HEK293T (cell line): ENCODE data around the gene BRD4.
A peak's percentile ranks its signal among the peaks of the same experiment; 100 is the strongest.

Experiments
- CTCF ChIA-PET: fragments of 350-600 bp; formaldehyde crosslinking; extraction: SDS; loops from one replicate; lab custom pipeline; 2021; ENCODE audit warnings: antibody characterized with exemption, inconsistent platforms; lab: Yijun Ruan, JAX
- POLR2A ChIA-PET: fragments of 350-600 bp; formaldehyde crosslinking; extraction: SDS; loops from one replicate; lab custom pipeline; 2020; ENCODE audit warnings: antibody characterized with exemption, inconsistent platforms; lab: Yijun Ruan, JAX
- DNase-seq: peaks from one replicate; pipeline ENCODE4 v3.0.0; 2012; ENCODE audit warnings: mixed read lengths; ENCODE audit errors: extremely low spot score
- ARNT ChIP-seq: fragments of 450-650 bp; IDR thresholded peaks from 2 replicates; pipeline ENCODE4 v1.6.1; 2017; ENCODE audit warnings: mild to moderate bottlenecking
- BHLHE40 ChIP-seq: fragments of 450-650 bp; IDR thresholded peaks from 2 replicates; pipeline ENCODE4 v1.6.1; 2016; ENCODE audit warnings: mild to moderate bottlenecking, moderate library complexity, borderline replicate concordance
- CTBP1 ChIP-seq: fragments of 450-650 bp; IDR thresholded peaks from 2 replicates; pipeline ENCODE4 v1.6.1; 2016; ENCODE audit warnings: borderline replicate concordance
- ELF4 ChIP-seq: fragments of 450-650 bp; IDR thresholded peaks from 2 replicates; pipeline ENCODE4 v1.6.1; 2017; ENCODE audit warnings: antibody characterized with exemption
- FOXA1 ChIP-seq: fragments of 450-650 bp; IDR thresholded peaks from 2 replicates; pipeline ENCODE4 v1.6.1; 2016; ENCODE audit warnings: mild to moderate bottlenecking
- FOXK2 ChIP-seq: fragments of 450-650 bp; IDR thresholded peaks from 2 replicates; pipeline ENCODE4 v1.6.1; 2016; ENCODE audit warnings: mild to moderate bottlenecking
- FOXM1 ChIP-seq: fragments of 450-650 bp; IDR thresholded peaks from 2 replicates; pipeline ENCODE4 v1.6.1; 2017; ENCODE audit warnings: mild to moderate bottlenecking, borderline replicate concordance
- HDGF ChIP-seq: fragments of 450-650 bp; IDR thresholded peaks from 2 replicates; pipeline ENCODE4 v1.6.1; 2017; ENCODE audit warnings: antibody characterized with exemption, borderline replicate concordance
- L3MBTL2 ChIP-seq: fragments of 450-650 bp; conservative IDR thresholded peaks from 2 replicates; pipeline ENCODE4 v1.6.1; 2016; ENCODE audit warnings: mild to moderate bottlenecking
- LEF1 ChIP-seq: fragments of 450-650 bp; IDR thresholded peaks from 2 replicates; pipeline ENCODE4 v1.6.1; 2017; ENCODE audit warnings: mild to moderate bottlenecking, borderline replicate concordance
- NFRKB ChIP-seq: fragments of 450-650 bp; IDR thresholded peaks from 2 replicates; pipeline ENCODE4 v1.6.1; 2016; ENCODE audit warnings: mild to moderate bottlenecking, moderate library complexity
- SP1 ChIP-seq: fragments of 450-650 bp; IDR thresholded peaks from 2 replicates; pipeline ENCODE4 v1.6.1; 2017
- SUZ12 ChIP-seq: fragments of 450-650 bp; IDR thresholded peaks from 2 replicates; pipeline ENCODE4 v1.6.1; 2016; ENCODE audit warnings: mild to moderate bottlenecking
- TARDBP ChIP-seq: fragments of 450-650 bp; IDR thresholded peaks from 2 replicates; pipeline ENCODE4 v1.6.1; 2016
- ZNF384 ChIP-seq: fragments of 450-650 bp; IDR thresholded peaks from 2 replicates; pipeline ENCODE4 v1.6.1; 2016
- TF ChIP-seq, protein P1 (sequence below): fragments of 450-650 bp; IDR thresholded peaks from 2 replicates; pipeline ENCODE4 v1.6.1; 2016

BRD4 gene

DNA sequence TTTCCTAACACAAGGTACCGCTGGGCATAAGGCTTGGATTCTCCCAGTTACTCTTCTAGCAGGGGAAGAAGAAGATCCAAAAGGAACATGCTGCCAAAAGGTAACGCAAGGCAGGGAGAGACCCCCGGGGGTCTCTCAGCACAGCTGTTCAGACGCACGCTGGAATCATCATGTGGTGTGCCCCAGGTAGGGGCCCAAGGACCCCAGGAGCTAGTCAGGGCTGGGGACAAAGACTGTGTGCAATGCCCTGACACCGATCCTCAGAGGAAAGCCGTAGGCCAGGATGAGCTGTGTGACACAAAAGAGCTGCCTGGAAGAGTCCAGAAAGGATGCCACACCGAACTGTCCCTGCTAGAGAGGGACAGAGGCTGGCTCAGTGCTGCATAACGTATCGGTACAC, 77.8 kb downstream of the BRD4 start:
- ChIA-PET POLR2A (no interaction called here), CTCF (no interaction called here)
- TF ChIP-seq TARDBP = no peak
- DNase-seq = no peak

DNA sequence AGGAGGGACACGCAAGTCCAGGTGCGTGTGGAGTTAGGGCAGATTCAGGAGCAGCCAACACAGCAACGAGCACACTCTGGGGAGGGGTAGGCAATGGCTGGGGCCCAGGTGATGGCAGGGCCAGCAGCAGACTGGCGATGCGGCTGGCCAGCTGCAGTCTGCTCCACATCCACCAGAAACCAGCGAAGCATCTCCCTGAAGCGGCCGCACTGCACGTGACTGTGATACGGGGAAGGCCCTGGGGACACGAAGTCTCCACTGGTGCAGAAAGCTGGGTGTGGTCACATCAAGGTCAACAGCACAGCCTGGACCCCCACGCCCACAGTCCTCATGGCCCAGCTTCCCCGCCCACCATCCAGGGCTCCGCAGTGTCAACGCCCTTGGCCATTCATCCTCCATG, 78.8 kb downstream of the BRD4 start:
- no peak for DNase-seq
- TF ChIP-seq CTBP1 (no peak), ZNF384 (no peak), L3MBTL2 (no peak), SP1 (no peak), FOXM1 (no peak), HDGF (no peak), ELF4 (no peak), ARNT (no peak), TARDBP (no peak), NFRKB (no peak), FOXA1 (no peak), LEF1 (no peak), BHLHE40 (no peak), SUZ12 (no peak), FOXK2 (no peak)
- TF ChIP-seq, protein P1, sequence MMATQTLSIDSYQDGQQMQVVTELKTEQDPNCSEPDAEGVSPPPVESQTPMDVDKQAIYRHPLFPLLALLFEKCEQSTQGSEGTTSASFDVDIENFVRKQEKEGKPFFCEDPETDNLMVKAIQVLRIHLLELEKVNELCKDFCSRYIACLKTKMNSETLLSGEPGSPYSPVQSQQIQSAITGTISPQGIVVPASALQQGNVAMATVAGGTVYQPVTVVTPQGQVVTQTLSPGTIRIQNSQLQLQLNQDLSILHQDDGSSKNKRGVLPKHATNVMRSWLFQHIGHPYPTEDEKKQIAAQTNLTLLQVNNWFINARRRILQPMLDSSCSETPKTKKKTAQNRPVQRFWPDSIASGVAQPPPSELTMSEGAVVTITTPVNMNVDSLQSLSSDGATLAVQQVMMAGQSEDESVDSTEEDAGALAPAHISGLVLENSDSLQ = no peak
- POLR2A ChIA-PET = no interaction called here
- CTCF ChIA-PET = interaction anchor here (1.0 to 1.1 kb wide), 2 partner anchors 90 to 125 kb away, joined by 3 to 4 read pairs; no protein-coding TSS in a partner anchor

DNA sequence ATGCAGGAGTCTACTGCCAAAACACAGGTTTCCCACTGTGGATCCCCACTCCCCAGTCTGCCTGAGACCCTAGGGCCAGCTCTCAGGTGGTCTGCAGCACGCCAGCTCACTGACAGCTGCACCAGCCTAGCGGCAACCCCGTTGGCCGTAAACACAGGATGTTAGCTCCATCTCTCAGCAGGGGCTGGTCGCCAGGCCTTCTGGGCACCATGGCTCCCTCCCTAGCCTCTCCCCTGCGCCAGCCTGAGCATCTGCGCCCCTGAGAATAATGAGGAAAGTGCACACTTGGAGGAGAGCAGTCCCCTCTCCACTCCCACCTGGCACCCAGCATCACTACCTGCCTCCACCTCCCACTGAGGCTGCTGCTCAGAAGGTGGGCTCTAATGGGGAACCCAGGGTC, 79.3 kb downstream of the BRD4 start:
- DNase-seq = no peak
- ChIA-PET POLR2A (no interaction called here), CTCF (interaction anchor here (1.0 to 1.1 kb wide), 2 partner anchors 89 to 125 kb away, joined by 3 to 4 read pairs; no protein-coding TSS in a partner anchor)
- TF ChIP-seq FOXM1 (no peak), LEF1 (no peak), BHLHE40 (no peak), SP1 (no peak), ELF4 (no peak), TARDBP (no peak), FOXA1 (no peak), L3MBTL2 (no peak), SUZ12 (no peak), HDGF (no peak), FOXK2 (no peak), CTBP1 (no peak), NFRKB (no peak), ARNT (no peak), ZNF384 (no peak)
- TF ChIP-seq, protein P1 = no peak

DNA sequence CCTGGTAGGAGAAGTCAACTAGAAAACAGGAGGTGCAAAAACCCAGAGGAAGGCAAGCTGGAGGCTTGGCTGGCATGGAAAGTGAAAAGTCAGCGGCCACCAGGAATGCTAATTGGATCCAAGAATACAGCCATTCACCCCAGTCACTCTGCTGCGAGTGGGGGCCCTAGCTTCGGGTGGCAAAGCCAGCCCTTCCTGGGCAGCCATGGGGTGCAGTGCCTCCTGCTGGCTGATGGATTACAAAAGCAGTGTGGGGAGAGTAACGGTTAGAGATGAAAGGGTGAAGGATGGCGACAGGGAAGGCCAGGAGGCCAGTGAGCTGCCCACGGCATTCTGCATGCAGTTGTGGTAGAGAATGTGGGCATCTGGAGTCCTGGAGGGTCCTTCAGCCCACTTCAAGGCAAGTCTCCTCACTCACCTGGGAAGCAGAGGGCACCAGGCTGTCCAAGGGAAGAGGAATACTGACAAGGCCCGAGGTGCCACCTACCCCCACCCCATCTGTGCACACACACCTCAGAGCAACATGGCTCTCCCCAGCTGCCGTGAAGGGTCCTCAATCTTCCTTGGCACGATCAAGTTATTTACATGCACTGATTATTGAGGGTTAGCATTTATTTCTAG, 79.8 kb downstream of the BRD4 start:
- CTCF ChIA-PET = interaction anchor here (1.0 to 1.5 kb wide), 5 partner anchors 45 to 303 kb away, joined by 3 to 4 read pairs (median 3); no protein-coding TSS in a partner anchor
- no peak for TF ChIP-seq SUZ12
- no peak for TF ChIP-seq ZNF384
- TF ChIP-seq FOXM1 = no peak
- TF ChIP-seq FOXK2 = no peak
- TF ChIP-seq HDGF = no peak
- TF ChIP-seq L3MBTL2 = no peak
- no peak for TF ChIP-seq SP1
- TF ChIP-seq ELF4 = no peak
- TF ChIP-seq NFRKB = no peak
- no peak for TF ChIP-seq FOXA1
- TF ChIP-seq CTBP1 = no peak
- TF ChIP-seq BHLHE40 = no peak
- no peak for TF ChIP-seq TARDBP
- POLR2A ChIA-PET = interaction anchor here (1.1 kb wide), 1 partner anchor 53 kb away, joined by 3 read pairs; no protein-coding TSS in a partner anchor
- peak; percentile 39 for DNase-seq

DNA sequence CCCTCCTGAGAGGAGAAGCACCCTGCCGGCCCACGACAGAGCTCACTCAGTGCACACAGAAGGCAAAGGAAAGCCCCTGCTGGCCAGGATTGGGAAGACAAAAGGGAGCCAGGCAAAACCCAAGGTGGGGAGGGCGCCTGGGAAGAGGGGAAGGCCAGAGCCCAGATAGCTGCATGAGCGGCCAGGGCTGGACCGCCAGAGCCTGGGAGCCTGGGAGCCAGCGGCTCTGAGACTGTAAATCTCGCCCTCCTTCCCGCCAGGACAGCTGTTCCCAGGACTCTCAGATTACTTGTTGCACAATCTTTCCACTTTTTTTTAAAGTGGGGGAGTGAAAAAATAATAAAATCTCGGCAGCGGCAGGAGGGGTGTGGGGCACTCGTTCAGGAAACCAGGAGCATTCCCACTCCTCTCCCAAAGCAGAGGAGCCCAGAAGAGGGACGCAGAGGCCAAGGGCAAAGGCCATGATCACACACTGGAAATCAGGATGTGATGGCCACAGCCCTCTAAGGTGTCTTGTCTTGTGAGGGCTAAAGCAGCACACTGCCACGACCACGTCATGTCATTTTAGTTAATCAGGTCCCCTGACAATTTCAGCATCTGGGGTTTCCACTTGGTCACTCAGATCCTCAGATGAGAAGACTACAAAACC, 80.5 kb downstream of the BRD4 start:
- POLR2A ChIA-PET = interaction anchor here (1.1 kb wide), 1 partner anchor 53 kb away, joined by 3 read pairs; no protein-coding TSS in a partner anchor
- TF ChIP-seq FOXM1 = no peak
- TF ChIP-seq L3MBTL2 = no peak
- TF ChIP-seq ZNF384 = peak; percentile 68; the same call in 1 of the 2 replicates
- no peak for TF ChIP-seq TARDBP
- TF ChIP-seq, protein P1 = peak; percentile 78
- CTCF ChIA-PET = interaction anchor here (0.7 to 1.5 kb wide), 9 partner anchors 46 to 340 kb away, joined by 3 to 5 read pairs (median 3); no protein-coding TSS in a partner anchor
- DNase-seq = peak; percentile 76
